HG03039 (cell line): ENCODE results near the gene RASSF10.

Experiments
- ATAC-seq: cut with Tn5 transposase; IDR thresholded peaks from one replicate; pipeline ENCODE4 v1.9.1; 2021; ENCODE audit warnings: mild to moderate bottlenecking, moderate library complexity; ENCODE audit not compliant: unreplicated experiment

The RASSF10 gene

DNA sequence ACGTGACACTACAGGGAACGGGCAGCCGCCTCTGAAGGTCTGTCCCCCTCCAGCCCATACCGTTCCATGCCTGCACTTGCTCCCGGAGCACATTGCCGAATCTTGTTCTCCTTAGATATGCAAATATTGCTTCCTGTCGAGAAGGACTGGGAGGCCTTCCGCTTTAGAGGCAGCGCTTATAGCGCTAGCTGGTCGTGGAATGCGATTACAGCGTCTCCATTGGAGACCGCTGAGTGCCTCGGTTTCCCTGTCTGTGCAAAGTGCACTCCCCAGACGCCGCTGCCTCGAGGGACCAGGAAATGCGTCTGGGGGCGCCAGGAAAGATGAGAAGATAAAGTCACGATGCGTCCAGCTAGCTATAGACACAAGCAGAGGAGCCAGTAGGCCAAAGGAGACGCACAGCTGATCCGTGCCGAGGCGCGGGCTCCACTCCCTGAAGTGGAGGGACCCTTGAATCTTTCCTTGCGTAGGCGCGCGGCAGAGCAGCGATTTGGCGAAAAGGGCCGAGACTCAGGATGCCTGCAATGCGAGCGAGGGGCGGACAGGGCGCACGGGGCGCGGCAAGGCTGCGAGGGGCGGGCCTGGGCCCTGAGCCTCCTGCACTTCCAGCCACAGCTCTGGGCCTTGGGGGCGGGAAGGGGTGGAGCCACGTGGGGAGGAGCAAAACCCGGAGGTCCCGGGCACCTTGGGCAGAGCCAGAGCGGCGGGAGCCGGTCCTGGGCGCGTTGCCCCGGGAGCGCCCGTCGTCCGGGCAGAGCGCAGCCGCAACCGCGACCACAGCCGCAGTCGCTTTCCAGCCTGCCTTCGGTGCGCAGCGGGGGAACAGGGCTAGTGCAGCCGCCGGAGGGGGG is at the start of gene RASSF10:
Gene RASSF10, plus strand, starts transcription at position 692 of the 851 bp plus-strand sequence. CDS start 261 bp downstream, outside the sequence.
- ATAC-seq: no peak

- no peak for ATAC-seq
Measured at GRCh38 chr11:12961615-12962014, 47.5 kb upstream of the RASSF10 start.

- no peak for ATAC-seq
Measured at GRCh38 chr11:12962306-12962705, 46.8 kb upstream of the RASSF10 start.

- ATAC-seq: no peak
Measured at GRCh38 chr11:12963051-12963450, 46.1 kb upstream of the RASSF10 start.

DNA sequence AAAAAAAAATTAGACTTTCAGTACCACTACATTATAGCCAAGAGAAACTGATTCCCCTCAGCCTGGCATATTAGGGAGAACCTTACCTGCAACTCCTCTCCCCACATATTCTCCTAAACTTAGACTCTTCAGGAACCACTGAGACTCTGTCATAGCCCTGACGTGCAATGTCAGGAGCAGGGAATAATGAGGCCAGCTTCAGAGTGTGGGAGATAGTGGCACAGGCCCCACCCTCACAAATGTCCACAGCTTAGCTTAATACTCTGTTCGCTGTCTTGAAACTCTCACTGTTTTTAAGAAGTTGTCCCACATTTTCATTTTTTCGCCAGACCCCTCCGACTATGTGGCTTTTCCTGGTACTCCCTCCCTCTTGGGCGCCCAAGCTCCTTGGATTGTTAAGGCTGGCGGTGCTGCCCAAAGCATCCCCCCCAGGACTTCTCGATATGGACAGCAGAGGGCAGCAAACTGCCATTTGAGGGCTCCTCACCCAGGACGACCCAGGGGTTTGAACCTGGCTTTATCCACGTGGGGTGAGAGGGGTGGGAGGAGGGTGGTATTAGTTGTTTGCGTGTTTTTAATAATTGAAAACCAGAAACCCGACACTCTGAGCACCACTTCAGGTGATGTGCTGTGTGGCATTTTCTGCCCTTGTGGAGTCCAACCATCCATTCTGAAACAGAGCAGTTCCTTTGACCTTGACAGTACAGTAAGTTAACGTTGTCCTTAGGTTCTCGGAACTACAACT is 45.2 kb upstream of the RASSF10 start:
- ATAC-seq: peak; percentile 53

- no peak for ATAC-seq
Measured at GRCh38 chr11:12964650-12965049, 44.5 kb upstream of the RASSF10 start.

DNA sequence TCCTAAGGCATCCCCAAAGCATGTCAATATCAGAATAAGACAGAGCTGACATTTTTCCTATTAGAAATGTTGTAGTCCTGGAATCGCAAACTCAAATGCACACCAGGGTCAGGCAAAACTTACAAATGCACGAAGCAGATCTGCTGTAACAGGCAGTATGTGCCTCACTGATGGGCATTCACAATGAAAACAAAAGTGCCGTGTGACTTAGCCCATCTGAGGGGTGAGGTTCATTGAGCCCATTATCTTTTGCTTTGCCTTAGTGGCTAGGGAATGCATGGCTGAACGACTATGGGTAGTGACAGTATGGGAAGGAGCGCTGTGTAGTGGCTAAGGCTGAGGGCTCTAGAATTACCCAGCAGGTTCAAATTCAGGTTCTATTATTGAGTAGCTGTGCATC is 43.1 kb upstream of the RASSF10 start:
- no peak for ATAC-seq

DNA sequence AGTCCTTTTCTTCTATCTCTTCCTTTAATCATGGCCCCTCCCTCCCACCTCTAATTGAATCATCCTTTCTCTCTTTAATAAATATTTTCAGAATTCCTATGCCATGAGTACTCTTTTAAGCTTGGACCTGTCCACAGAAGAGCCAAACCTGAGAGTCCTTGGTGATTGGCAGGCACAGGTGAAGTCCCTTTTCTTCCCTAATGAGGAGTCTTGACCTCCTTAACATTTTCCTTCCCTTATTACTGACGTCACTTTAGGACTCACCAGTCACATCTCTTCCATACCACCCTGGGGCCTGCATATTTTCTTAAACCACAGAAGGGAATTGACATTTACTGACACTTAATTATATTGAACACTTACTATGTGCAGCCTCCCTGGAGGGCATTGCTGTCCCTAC is 41.0 kb upstream of the RASSF10 start:
- ATAC-seq: no peak

GRCh38 chr11:12968826-12969225 is 40.3 kb upstream of the RASSF10 start:
- no peak for ATAC-seq

- ATAC-seq: no peak
Measured at GRCh38 chr11:12971955-12972354, 37.2 kb upstream of the RASSF10 start.

- no peak for ATAC-seq
Measured at GRCh38 chr11:12973528-12974181, 35.5 kb upstream of the RASSF10 start.

DNA sequence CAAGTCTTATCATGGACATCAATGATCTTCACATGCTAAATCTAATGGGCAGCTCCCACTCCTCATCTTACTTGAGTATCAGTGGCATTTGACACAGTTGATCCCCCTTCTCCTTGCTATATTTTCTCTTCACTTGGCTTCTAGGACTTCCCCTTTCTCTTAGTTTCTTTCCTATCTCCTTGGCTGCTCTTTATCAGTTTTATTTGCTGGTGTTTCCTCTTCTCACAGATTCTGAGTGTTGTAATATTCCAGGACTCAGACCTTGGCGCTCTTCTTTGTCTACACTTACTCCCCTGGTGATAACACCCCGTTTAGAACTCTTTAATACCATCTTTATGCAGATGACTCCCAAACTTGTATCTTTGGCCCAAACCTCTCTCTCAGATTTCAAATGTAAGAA is 33.9 kb upstream of the RASSF10 start:
- no peak for ATAC-seq

- no peak for ATAC-seq
Measured at GRCh38 chr11:12979928-12980689, 29.0 kb upstream of the RASSF10 start.

DNA sequence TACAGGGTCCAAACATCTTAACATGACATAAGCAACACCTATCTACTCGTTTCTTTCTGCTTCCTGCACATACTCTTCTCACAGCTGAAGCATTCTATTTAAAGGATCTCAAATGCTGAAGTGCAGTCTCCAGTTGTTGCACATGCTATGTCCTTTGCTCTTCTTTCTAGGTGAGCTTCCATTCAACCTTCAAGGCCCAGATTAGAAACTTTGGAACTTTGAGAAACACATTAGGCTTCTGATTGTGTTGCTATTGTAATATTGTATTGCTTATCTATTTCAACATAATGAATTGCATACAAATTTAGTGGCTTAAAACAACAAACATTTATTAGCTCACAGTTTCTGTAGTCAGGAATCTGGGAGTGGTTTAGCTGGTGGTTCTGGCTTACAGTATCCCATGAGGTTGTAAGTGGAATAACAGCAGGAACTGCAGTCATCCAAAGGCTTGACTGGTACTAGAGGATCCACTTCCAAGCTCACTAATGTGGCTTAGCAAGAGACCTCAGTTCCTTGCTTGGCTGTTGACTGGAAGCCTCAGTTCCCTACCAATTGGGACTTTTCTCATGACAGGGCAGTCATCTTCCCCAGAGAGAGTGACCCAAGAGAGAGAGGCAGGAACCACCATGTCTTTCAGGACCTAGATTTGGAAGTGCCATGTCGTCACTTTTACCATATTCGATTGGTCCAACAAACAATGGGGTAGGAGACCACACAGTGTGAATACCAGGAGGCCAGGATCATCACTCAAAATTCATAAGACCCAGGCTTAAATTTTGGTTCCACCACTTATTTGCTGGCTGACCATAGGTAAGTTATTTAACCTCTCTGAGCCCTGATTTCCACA is 27.2 kb upstream of the RASSF10 start:
- no peak for ATAC-seq

GRCh38 chr11:12983336-12983735 is 25.8 kb upstream of the RASSF10 start:
- ATAC-seq: no peak

- no peak for ATAC-seq
Measured at GRCh38 chr11:12986194-12986898, 22.8 kb upstream of the RASSF10 start.

GRCh38 chr11:12989428-12990161 is 19.5 kb upstream of the RASSF10 start:
- no peak for ATAC-seq

DNA sequence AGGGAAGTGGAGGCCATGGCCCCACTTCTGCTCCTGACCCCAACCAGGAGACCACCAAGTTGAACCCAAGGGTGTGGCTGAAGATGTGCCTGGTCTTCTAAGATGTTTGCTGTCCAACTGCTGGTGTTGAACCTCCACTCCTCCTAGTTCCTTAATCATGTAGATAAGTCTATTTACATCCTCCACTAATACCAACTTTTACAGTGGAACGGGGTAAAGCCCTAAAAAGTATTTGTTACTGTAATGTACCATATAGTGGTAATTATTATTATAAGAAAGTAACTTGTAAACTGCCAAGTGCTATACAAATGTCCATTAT is 19.0 kb upstream of the RASSF10 start:
- no peak for ATAC-seq

DNA sequence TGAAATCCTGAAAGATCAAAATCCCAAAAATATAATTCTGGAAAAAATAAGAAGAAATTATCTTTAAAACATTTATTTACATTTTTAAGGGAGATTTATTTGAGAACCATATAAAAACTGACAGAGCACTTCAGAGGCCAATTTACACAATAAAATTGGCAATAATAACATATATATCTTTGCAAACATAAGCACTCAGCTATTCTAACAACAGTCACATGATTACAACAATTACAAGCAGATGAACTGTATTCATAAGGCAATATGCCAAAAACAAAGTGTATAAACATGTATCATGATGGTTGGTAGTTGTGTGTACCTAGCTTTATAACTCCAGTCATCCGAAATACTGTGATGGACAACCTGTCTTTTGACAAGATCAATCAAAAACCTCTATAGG is 17.7 kb upstream of the RASSF10 start:
- no peak for ATAC-seq
